Measurements from ENCODE around the gene SFTPA2.
"Not testable (repeated sequence)": the region's sequence is repeated elsewhere in the genome, so short reads cannot be mapped to it uniquely, and the experiment has no call there.

GRCh38 chr10:79516532-79517205, 43.5 kb downstream of the SFTPA2 start:
- TF ChIP-seq CTCF (IDR thresholded peaks at IDR 0.05; ENCODE audit: low read depth, low read length, missing input control); JUND (IDR thresholded peaks at IDR 0.05); TAF1 (conservative IDR thresholded peaks at IDR 0.05); EGR1 (IDR thresholded peaks at IDR 0.05; ENCODE audit: low read depth in 2 of 2); YY1 (IDR thresholded peaks at IDR 0.05); REST (IDR thresholded peaks at IDR 0.05); RAD21 (IDR thresholded peaks at IDR 0.05); MAX (IDR thresholded peaks at IDR 0.05); FOXA1 (IDR thresholded peaks at IDR 0.05): not testable (repeated sequence)
